Stimulated activated CD4-positive, alpha-beta T cell treated with anti-CD3 and anti-CD28 coated beads, Interleukin-15, amount 100 ng/mL, for 48 hours (primary cell): ENCODE measurements around the gene PFKP.
"Not testable (repeated sequence)": the region's sequence is repeated elsewhere in the genome, so short reads cannot be mapped to it uniquely, and the experiment has no call there.

Experiments
- DNase-seq, 2 donors: peaks; one replicate each; pipeline ENCODE4 v3.0.0-alpha.2; 2020; ENCODE audit warnings: low read depth in 2 of 2

Gene PFKP

GRCh38 chr10:3098689-3099088 lies 31.3 kb downstream of the PFKP start:
- DNase-seq, result no peak

DNA sequence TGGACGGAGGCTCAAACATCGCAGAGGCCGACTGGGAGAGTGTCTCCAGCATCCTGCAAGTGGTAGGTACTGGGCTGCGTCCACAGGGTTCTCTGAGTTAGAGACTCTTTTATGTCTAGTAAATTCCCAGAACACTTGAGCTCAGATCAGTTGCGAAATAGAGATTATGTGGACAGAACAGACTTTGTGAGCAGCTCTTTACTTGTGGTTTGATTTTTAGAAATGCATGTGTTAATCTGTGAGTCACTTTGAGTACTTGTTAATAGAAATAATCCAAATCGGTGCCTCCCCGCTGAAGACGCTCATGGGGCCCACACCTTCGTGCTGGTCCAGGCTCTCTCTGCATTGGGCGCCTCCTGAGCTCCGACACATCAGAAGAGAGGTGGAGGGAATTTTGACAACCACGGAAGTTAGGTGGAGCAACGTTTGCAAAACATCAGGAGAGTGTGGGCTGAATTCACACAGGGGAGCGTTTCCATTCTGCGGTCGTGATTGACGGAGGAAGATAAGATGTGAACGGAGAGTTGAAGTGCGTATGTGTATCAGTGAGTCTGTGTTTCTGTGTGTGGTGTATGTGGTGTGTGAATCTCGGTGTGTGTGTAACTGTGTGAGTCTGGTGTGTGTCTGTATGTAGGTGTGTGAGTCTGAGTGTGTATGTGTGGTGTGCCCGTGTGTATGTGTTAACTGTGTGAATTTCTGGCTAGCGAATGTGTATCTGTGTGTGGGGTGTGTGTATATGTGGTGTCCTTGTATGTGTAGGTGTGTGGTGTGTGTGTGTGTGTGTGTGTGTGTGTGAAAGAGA lies 32.1 kb downstream of the PFKP start:
- DNase-seq, result no peak

GRCh38 chr10:3100093-3100792 lies 32.9 kb downstream of the PFKP start:
- no peak for DNase-seq

- no peak for DNase-seq
Measured at GRCh38 chr10:3100856-3101640, 33.7 kb downstream of the PFKP start.

DNA sequence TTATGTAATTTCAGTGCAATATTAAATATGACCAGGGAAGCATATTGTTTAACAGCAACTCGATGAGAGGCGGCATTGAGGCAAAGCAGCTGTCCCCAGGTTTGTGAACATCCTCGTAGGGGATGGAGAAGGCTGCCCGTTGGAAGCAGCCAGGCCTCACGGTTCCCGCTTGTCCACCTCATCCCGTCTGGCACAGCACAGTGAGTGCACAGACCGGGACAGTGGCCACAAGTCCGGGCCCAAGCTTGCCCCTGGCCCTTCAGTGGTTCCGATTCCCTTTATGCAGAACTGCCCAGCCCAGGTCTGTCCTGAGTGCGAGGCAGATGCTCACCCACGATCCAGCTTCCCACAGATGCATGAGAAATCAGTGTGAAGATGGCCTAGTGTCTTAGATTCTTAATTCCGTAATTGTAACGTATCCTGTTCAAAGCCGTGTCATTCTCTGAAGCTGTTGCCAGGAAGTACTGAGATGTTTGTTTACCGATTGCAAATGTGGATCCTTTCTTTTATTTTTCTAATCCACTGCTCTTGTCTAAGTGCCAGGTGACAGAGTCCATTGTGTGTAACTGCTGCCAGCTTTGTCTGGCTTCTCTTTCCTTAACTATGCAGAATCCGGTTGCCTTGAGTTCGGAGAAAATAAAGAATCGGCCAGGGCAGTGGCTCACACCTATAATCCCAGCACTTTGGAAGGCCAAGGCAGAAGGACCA lies 35.5 kb downstream of the PFKP start:
- no peak for DNase-seq

DNA sequence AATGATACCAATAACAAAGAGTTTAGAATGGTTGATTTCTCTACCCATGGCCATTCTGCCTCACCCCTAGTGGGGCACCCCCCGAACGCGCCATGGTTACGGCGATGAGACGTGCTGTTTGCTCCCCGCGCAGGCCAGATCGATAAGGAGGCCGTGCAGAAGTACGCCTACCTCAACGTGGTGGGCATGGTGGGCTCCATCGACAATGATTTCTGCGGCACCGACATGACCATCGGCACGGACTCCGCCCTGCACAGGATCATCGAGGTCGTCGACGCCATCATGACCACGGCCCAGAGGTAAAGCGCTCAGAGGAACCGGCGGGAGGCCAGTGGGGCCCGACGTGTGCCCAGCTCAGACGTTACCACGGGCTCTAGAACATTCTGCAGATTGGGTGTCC lies 36.3 kb downstream of the PFKP start:
- no peak for DNase-seq

DNA sequence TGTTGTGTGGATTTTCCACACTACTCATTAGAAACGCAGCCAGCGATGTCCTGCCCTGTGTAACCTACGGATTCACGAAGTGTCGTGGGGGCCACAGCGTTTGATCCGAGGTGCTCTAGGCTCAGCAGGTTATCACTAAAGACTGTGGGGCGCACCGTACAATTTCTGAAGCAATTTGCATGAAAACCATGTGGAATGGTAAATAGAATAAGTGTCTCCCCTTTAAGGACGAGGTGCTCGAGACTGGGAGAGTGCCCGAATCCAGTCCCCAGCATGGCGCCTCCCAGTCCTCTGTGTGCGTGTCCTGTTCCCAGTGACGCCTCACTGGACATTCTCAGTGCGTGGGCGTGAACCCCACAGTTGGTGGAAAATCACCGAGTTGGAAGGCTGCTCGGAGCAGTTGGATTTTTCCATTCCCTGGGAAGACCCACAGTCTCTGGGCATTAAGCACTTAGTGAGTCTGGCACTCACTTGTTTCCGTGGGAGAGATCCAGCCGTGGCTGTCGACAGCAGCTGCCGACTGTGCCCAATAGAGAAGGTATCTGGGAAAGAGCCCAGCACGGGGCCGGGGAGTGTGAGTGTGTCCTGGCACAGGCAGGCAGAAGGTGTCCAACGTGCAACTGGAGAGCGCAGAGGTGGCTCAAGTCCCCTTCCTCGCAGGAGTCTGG lies 37.0 kb downstream of the PFKP start:
- no peak for DNase-seq

GRCh38 chr10:3105166-3105565 lies 37.8 kb downstream of the PFKP start:
- no peak for DNase-seq

DNA sequence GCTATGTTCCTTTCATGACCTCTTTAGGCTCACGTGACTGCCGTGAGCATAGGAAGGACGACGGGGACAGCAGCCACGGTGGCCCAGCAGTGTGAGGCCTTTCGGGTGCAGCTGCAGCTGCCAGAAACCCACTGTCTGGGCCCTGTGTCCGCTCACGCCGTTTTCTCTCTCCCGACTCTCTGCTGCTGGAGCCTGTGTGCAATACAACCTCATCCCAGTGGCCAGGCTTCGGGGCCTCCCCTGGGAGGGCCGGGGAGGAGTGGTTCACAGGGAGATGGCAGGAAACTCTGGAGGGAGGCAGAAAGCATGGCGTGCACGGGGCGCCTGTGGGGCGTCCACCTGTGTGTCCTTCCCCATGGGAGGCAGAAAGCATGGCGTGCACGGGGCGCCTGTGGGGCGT lies 38.6 kb downstream of the PFKP start:
- DNase-seq, result no peak

GRCh38 chr10:3106328-3106727 lies 39.0 kb downstream of the PFKP start:
- DNase-seq, result not testable (repeated sequence)

GRCh38 chr10:3106928-3107425 lies 39.6 kb downstream of the PFKP start:
- DNase-seq, result no peak

- DNase-seq, result no peak
Measured at GRCh38 chr10:3107426-3107961, 40.1 kb downstream of the PFKP start.

DNA sequence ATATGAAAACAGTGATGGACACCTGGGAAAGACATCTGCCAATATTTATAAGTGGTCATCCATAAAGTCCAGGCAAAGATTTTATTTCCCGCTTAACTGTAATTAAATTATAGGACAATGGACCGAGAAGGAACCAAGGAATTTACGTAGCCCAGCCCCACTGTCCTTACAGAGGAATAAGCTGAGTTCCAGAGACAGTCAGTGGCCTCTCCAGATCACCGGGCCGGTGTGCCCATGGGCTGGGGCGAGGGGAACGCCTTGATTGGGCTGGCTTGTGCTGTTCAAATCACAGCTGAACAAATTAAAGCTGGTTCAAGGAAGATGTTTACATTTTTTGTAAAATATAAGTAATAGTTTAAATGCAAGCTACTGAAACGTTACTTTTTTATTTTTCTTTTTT lies 40.7 kb downstream of the PFKP start:
- DNase-seq, result no peak

GRCh38 chr10:3108575-3109105 lies 41.3 kb downstream of the PFKP start:
- DNase-seq, result no peak

- no peak for DNase-seq
Measured at GRCh38 chr10:3109196-3109595, 41.8 kb downstream of the PFKP start.

- DNase-seq, result no peak
Measured at GRCh38 chr10:3109633-3110032, 42.3 kb downstream of the PFKP start.

GRCh38 chr10:3110782-3111620 lies 43.7 kb downstream of the PFKP start:
- DNase-seq, result no peak

DNA sequence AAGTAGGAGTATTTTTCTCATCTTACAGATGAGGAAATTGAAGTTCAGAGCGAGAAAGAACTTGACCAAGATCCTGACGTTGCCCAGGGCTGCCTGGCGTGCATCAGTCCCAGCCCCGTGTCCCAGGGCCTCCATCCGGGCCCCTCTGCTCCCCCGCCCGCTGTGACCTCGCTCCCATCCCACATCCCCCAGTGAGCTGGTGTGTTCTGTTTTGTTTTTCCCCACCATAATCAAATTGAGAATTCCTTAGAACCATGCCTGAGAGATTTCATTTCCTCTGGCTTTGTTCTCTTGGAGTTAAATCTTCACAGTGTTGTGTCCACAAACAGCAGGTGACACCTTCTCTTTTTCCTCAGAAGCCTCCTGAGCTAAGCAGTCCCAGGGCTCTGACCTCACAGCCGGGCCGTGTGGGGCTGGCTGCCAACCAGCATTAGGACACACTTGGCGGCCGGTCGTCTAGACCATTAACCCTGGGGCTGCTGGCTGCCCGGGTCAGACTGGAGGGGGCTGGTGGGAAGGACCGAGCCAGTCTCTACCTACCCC lies 44.3 kb downstream of the PFKP start:
- no peak for DNase-seq

DNA sequence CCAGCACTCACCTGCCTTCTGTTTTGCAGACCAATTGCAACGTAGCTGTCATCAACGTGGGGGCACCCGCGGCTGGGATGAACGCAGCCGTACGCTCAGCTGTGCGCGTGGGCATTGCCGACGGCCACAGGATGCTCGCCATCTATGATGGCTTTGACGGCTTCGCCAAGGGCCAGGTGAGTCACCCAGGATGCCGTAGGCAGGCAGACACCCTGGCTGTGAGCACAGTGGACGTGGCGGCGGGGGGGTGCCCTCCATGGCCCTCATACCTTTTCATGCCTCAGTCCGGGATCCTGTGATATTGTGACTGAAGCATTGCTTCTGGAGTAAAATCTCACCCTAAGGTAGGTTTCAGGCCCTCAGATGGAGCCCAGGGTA lies 46.0 kb downstream of the PFKP start:
- DNase-seq, result no peak

GRCh38 chr10:3115685-3116084 lies 48.3 kb downstream of the PFKP start:
- no peak for DNase-seq
